PFSK-1 (cell line): ENCODE results near the gene CDIPT.

Experiments
- FOXP2 ChIP-seq: optimal IDR thresholded peaks from 2 replicates; pipeline ENCODE3; 2011; ENCODE audit warnings: borderline replicate concordance, control low read depth, inconsistent platforms; ENCODE audit not compliant: insufficient read depth; ENCODE audit errors: extremely low read length, extremely low read depth
- POLR2AphosphoS5 ChIP-seq: IDR thresholded peaks from 2 replicates; pipeline ENCODE4 v1.6.1; 2012; ENCODE audit warnings: low read depth, mild to moderate bottlenecking, control low read depth, low read length, moderate library complexity
- REST ChIP-seq, 2 experiments: IDR thresholded peaks; 2 replicates each; pipeline versions ENCODE4 v1.6.1 to v1.8.0; 2011 to 2012; ENCODE audit warnings: low read depth in 2 of 2, low read length in 2 of 2, control low read depth in 1 of 2, inconsistent platforms in 1 of 2, mild to moderate bottlenecking in 1 of 2, moderate library complexity in 1 of 2; ENCODE audit not compliant: insufficient read depth in 1 of 2
- SIN3A ChIP-seq: IDR thresholded peaks from 2 replicates; pipeline ENCODE4 v1.6.1; 2012; ENCODE audit warnings: mild to moderate bottlenecking, low read length, moderate library complexity, borderline replicate concordance; ENCODE audit not compliant: insufficient read depth
- TAF1 ChIP-seq: IDR thresholded peaks from 2 replicates; pipeline ENCODE4 v1.6.1; 2012; ENCODE audit warnings: low read length, control low read depth, borderline replicate concordance; ENCODE audit not compliant: insufficient read depth

CDIPT gene

GRCh38 chr16:29877266-29877961 lies 14.4 kb upstream of the CDIPT start:
- TF ChIP-seq SIN3A (no peak), FOXP2 (no peak), TAF1 (no peak), POLR2AphosphoS5 (no peak), REST (IDR thresholded peaks at IDR 0.05; ENCODE audit: insufficient read depth in 1 of 2, low read depth in 2 of 2, low read length in 2 of 2) (no peak)

GRCh38 chr16:29876594-29877249 lies 13.7 kb upstream of the CDIPT start:
- TF ChIP-seq TAF1, result no peak
- TF ChIP-seq REST (IDR thresholded peaks at IDR 0.05; ENCODE audit: insufficient read depth in 1 of 2, low read depth in 2 of 2, low read length in 2 of 2), result no peak
- no peak for TF ChIP-seq FOXP2
- no peak for TF ChIP-seq SIN3A
- no peak for TF ChIP-seq POLR2AphosphoS5

- no peak for TF ChIP-seq SIN3A
- no peak for TF ChIP-seq REST (IDR thresholded peaks at IDR 0.05; ENCODE audit: insufficient read depth in 1 of 2, low read depth in 2 of 2, low read length in 2 of 2)
- no peak for TF ChIP-seq FOXP2
- TF ChIP-seq POLR2AphosphoS5, result no peak
- no peak for TF ChIP-seq TAF1
Observed at GRCh38 chr16:29876217-29876593, 13.2 kb upstream of the CDIPT start.

- TF ChIP-seq FOXP2, result no peak
- no peak for TF ChIP-seq TAF1
- no peak for TF ChIP-seq REST (IDR thresholded peaks at IDR 0.05; ENCODE audit: insufficient read depth in 1 of 2, low read depth in 2 of 2, low read length in 2 of 2)
- TF ChIP-seq POLR2AphosphoS5, result no peak
- TF ChIP-seq SIN3A, result no peak
Observed at GRCh38 chr16:29875206-29875605, 12.2 kb upstream of the CDIPT start.
